ENCODE data around the gene CFAP58.

GRCh38 chr10:104427989-104428388 is 74.4 kb downstream of the CFAP58 start:
- no peak for TF ChIP-seq POLR2A (IDR thresholded peaks at IDR 0.05)
- TF ChIP-seq CTCF (IDR thresholded peaks at IDR 0.05) = no peak
